Mesenchymal stem cell (in vitro differentiated cells and primary cell): ENCODE measurements around the gene FBXW5.

ENCODE experiments used
- DNase-seq: peaks from one replicate; pipeline ENCODE4 v3.0.0-alpha.2; 2013
- H2AFZ ChIP-seq: one replicate; pipeline ENCODE4 v1.6.1; 2013; ENCODE audit warnings: low read depth, mild to moderate bottlenecking, control low read depth, inconsistent platforms, low read length, moderate library complexity
- H2AK5ac ChIP-seq: 2 replicates; pipeline ENCODE4 v1.6.1; 2013; ENCODE audit warnings: low read length, moderate library complexity, mild to moderate bottlenecking, inconsistent platforms; ENCODE audit not compliant: severe bottlenecking
- H2BK120ac ChIP-seq: one replicate; pipeline ENCODE4 v1.6.1; 2013; ENCODE audit warnings: low read depth, mild to moderate bottlenecking, inconsistent platforms, low read length, moderate library complexity
- H2BK12ac ChIP-seq, 2 experiments: one replicate each; pipeline ENCODE4 v1.6.1; 2013; ENCODE audit warnings: inconsistent platforms in 2 of 2, low read length in 2 of 2, mild to moderate bottlenecking in 2 of 2, moderate library complexity in 2 of 2, control low read depth in 1 of 2
- H2BK15ac ChIP-seq: one replicate; pipeline ENCODE4 v1.6.1; 2013; ENCODE audit warnings: mild to moderate bottlenecking, low read depth, inconsistent platforms; ENCODE audit not compliant: poor library complexity, severe bottlenecking
- H2BK5ac ChIP-seq: 2 replicates; pipeline ENCODE4 v1.6.1; 2013; ENCODE audit warnings: low read depth, mild to moderate bottlenecking, low read length, control low read depth, inconsistent platforms; ENCODE audit not compliant: poor library complexity, severe bottlenecking
- H3K14ac ChIP-seq, 2 experiments: one replicate each; pipeline ENCODE4 v1.6.1; 2013; ENCODE audit warnings: inconsistent platforms in 2 of 2, low read length in 2 of 2, control low read depth in 1 of 2, mild to moderate bottlenecking in 1 of 2, moderate library complexity in 1 of 2
- H3K18ac ChIP-seq, 2 experiments: one replicate each; pipeline ENCODE4 v1.6.1; 2013; ENCODE audit warnings: inconsistent platforms in 2 of 2, low read length in 2 of 2, control low read depth in 1 of 2, low read depth in 1 of 2, mild to moderate bottlenecking in 1 of 2
- H3K23ac ChIP-seq, 2 experiments: one replicate each; pipeline ENCODE4 v1.6.1; 2013; ENCODE audit warnings: inconsistent platforms in 2 of 2, low read length in 2 of 2, mild to moderate bottlenecking in 2 of 2, moderate library complexity in 2 of 2, control low read depth in 1 of 2
- H3K27ac ChIP-seq: 2 replicates; pipeline ENCODE4 v1.5.1; 2013; ENCODE audit warnings: mild to moderate bottlenecking, moderate library complexity, low read length, control low read depth, inconsistent platforms; ENCODE audit not compliant: poor library complexity, severe bottlenecking
- H3K27me3 ChIP-seq, 2 experiments: 2 replicates each; pipeline versions ENCODE4 v1.6.1 to v1.7.0; 2013; ENCODE audit warnings: low read length in 2 of 2, mild to moderate bottlenecking in 2 of 2, moderate library complexity in 2 of 2, control low read depth in 1 of 2, inconsistent platforms in 1 of 2; ENCODE audit not compliant: control insufficient read depth in 1 of 2, insufficient read depth in 1 of 2
- H3K36me3 ChIP-seq, 2 experiments: 2 replicates each; pipeline versions ENCODE4 v1.6.1 to v1.7.0; 2013; ENCODE audit warnings: low read length in 2 of 2, control low read depth in 1 of 2, inconsistent platforms in 1 of 2, low read depth in 1 of 2, mild to moderate bottlenecking in 1 of 2; ENCODE audit not compliant: insufficient read depth in 2 of 2, control insufficient read depth in 1 of 2
- H3K4ac ChIP-seq, 2 experiments: one replicate each; pipeline ENCODE4 v1.6.1; 2013; ENCODE audit warnings: inconsistent platforms in 2 of 2, low read length in 2 of 2, mild to moderate bottlenecking in 2 of 2, moderate library complexity in 2 of 2, control low read depth in 1 of 2, low read depth in 1 of 2
- H3K4me1 ChIP-seq: 2 replicates; pipeline ENCODE4 v1.6.1; 2013; ENCODE audit warnings: low read depth, low read length, control low read depth; ENCODE audit not compliant: control insufficient read depth, insufficient read depth
- H3K4me2 ChIP-seq: 2 replicates; pipeline ENCODE4 v1.6.1; 2013; ENCODE audit warnings: low read length, mild to moderate bottlenecking, inconsistent platforms; ENCODE audit not compliant: poor library complexity, severe bottlenecking
- H3K4me3 ChIP-seq, 2 experiments: 2 replicates each; pipeline versions ENCODE4 v1.5.1 to v1.7.0; 2013; ENCODE audit warnings: low read length in 2 of 2, mild to moderate bottlenecking in 2 of 2, control low read depth in 1 of 2, low read depth in 1 of 2; ENCODE audit not compliant: insufficient read depth in 1 of 2
- H3K79me1 ChIP-seq: replicated peaks from 2 replicates; pipeline ENCODE4 v1.6.1; 2013; ENCODE audit warnings: mild to moderate bottlenecking, control low read depth, low read length, inconsistent platforms; ENCODE audit not compliant: poor library complexity, severe bottlenecking
- H3K9ac ChIP-seq: 2 replicates; pipeline ENCODE4 v1.7.0; 2013; ENCODE audit warnings: mild to moderate bottlenecking, low read length, moderate library complexity
- H3K9me3 ChIP-seq: 2 replicates; pipeline ENCODE4 v1.7.0; 2013; ENCODE audit warnings: mild to moderate bottlenecking, low read length; ENCODE audit not compliant: control insufficient read depth
- H4K8ac ChIP-seq: one replicate; pipeline ENCODE4 v1.6.1; 2013; ENCODE audit warnings: inconsistent platforms, mild to moderate bottlenecking, low read length, moderate library complexity
- H4K91ac ChIP-seq: one replicate; pipeline ENCODE4 v1.6.1; 2013; ENCODE audit warnings: mild to moderate bottlenecking, low read length, inconsistent platforms
- WGBS: methylation state at CpG from one replicate; pipeline ENCODE4 v1.1.7; 2013; ENCODE audit warnings: mixed read lengths; 5-methylcytosine and 5-hydroxymethylcytosine counted together

FBXW5 gene

GRCh38 chr9:136969150-136969549 is 24.6 kb upstream of the FBXW5 start:
- DNase-seq = no peak
- Histone ChIP-seq H3K14ac (no peak overlapping the region), H3K27ac (no peak overlapping the region), H4K91ac (no peak overlapping the region), H4K8ac (no peak overlapping the region), H3K18ac (no peak overlapping the region), H3K27me3 (peaks cover 0 to 20% of the 10 kb centered on the region in 2 experiments), H3K4me2 (no peak overlapping the region), H3K79me1 (no peaks in the 10 kb centered on the region), H3K4me1 (peaks cover 3% of the 10 kb centered on the region), H2AFZ (no peak overlapping the region), H3K23ac (no peak overlapping the region), H3K9ac (no peak overlapping the region), H2BK15ac (no peak overlapping the region), H2BK120ac (no peak overlapping the region), H3K36me3 (no peaks in the 10 kb centered on the region), H2AK5ac (no peak overlapping the region), H3K4ac (no peak overlapping the region), H3K4me3 (no peak overlapping the region), H2BK12ac (no peak overlapping the region), H3K9me3 (no peaks in the 10 kb centered on the region), H2BK5ac (no peak overlapping the region)
- 93% methylated on average over 17 of the region's 17 CpGs for WGBS

- H2BK12ac ChIP-seq = no peak overlapping the region
- no peak overlapping the region for H3K4ac ChIP-seq
- no peak overlapping the region for H3K27ac ChIP-seq
- peaks cover 3% of the 10 kb centered on the region for H3K4me1 ChIP-seq
- 91% methylated on average over 16 of the region's 17 CpGs for WGBS
- no peak overlapping the region for H3K23ac ChIP-seq
- H3K4me3 ChIP-seq = no peak overlapping the region
- no peak overlapping the region for H2AK5ac ChIP-seq
- no peaks in the 10 kb centered on the region for H3K79me1 ChIP-seq
- H3K9ac ChIP-seq = no peak overlapping the region
- no peak overlapping the region for H2AFZ ChIP-seq
- H3K27me3 ChIP-seq = peaks cover 0 to 20% of the 10 kb centered on the region in 2 experiments
- no peak for DNase-seq
- H4K91ac ChIP-seq = no peak overlapping the region
- H4K8ac ChIP-seq = no peak overlapping the region
- H2BK120ac ChIP-seq = no peak overlapping the region
- H2BK5ac ChIP-seq = no peak overlapping the region
- H3K4me2 ChIP-seq = no peak overlapping the region
- H3K9me3 ChIP-seq = no peaks in the 10 kb centered on the region
- H3K36me3 ChIP-seq = no peaks in the 10 kb centered on the region
- H2BK15ac ChIP-seq = no peak overlapping the region
- H3K18ac ChIP-seq = no peak overlapping the region
- no peak overlapping the region for H3K14ac ChIP-seq
Observed at GRCh38 chr9:136968333-136969127, 24.0 kb upstream of the FBXW5 start.

- Histone ChIP-seq H2AFZ (no peak overlapping the region), H2BK15ac (no peak overlapping the region), H3K18ac (no peak overlapping the region), H3K14ac (no peak overlapping the region), H2AK5ac (no peak overlapping the region), H2BK120ac (no peak overlapping the region), H2BK5ac (no peak overlapping the region), H3K27me3 (peaks cover 0 to 28% of the 10 kb centered on the region in 2 experiments), H3K27ac (no peak overlapping the region), H3K23ac (no peak overlapping the region), H2BK12ac (no peak overlapping the region), H3K4me3 (peak overlapping the region in 1 of 2 experiments; percentile 53), H3K79me1 (no peaks in the 10 kb centered on the region), H3K4me1 (peaks cover 8% of the 10 kb centered on the region), H3K4ac (no peak overlapping the region), H3K4me2 (no peak overlapping the region), H4K91ac (no peak overlapping the region), H4K8ac (no peak overlapping the region), H3K9me3 (no peaks in the 10 kb centered on the region), H3K9ac (peak overlapping the region; percentile 18), H3K36me3 (no peaks in the 10 kb centered on the region)
- DNase-seq = no peak
- 55% methylated on average over 23 of the region's 23 CpGs for WGBS
Observed at GRCh38 chr9:136965771-136966484, 21.4 kb upstream of the FBXW5 start.

GRCh38 chr9:136964833-136965422 is 20.4 kb upstream of the FBXW5 start:
- 93% methylated on average over 26 of the region's 26 CpGs for WGBS
- H3K27me3 ChIP-seq = peaks cover 0 to 22% of the 10 kb centered on the region in 2 experiments
- H3K27ac ChIP-seq = no peak overlapping the region
- no peak overlapping the region for H3K23ac ChIP-seq
- peak overlapping the region in 1 of 2 experiments; percentile 22 for H3K14ac ChIP-seq
- H2BK5ac ChIP-seq = no peak overlapping the region
- no peak overlapping the region for H3K4ac ChIP-seq
- no peak for DNase-seq
- no peak overlapping the region for H3K4me3 ChIP-seq
- H2AK5ac ChIP-seq = no peak overlapping the region
- H2BK15ac ChIP-seq = no peak overlapping the region
- no peak overlapping the region for H4K91ac ChIP-seq
- no peak overlapping the region for H2AFZ ChIP-seq
- H3K4me2 ChIP-seq = no peak overlapping the region
- H3K9ac ChIP-seq = no peak overlapping the region
- no peak overlapping the region for H4K8ac ChIP-seq
- H3K36me3 ChIP-seq = no peaks in the 10 kb centered on the region
- peaks cover 18% of the 10 kb centered on the region for H3K4me1 ChIP-seq
- H3K9me3 ChIP-seq = no peaks in the 10 kb centered on the region
- no peaks in the 10 kb centered on the region for H3K79me1 ChIP-seq
- no peak overlapping the region for H2BK12ac ChIP-seq
- H3K18ac ChIP-seq = no peak overlapping the region
- no peak overlapping the region for H2BK120ac ChIP-seq
